ENCODE results near the gene TRPV4. TPM values are rescaled to one million over a fixed set of nuclear protein-coding genes. Genes with fewer than 3 reads are reported as not detected.

TRPV4 gene
- polyA plus RNA-seq, 1 donor from 2014 or later = not detected

DNA sequence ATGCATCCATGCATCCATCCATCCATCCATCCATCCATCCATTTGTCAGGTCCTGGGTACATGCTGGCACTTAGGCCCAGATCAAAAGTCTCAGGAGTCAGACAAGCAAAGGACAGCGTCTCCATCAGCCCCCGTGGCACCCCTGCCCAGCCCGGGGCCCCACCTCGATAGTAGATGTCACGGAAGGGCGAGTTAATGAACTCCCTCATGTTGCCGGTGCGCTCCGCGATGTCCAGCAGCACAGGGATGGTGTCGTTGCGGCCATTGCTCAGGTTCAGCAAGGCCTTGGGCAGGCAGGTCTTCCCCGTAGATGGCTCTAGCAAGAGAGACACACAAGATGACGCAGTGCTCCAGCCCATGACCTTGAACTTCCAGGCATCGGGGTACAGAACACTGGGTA is 30.4 kb downstream of the TRPV4 start:
- no peaks in the 10 kb centered on the region for H3K36me3 ChIP-seq (ENCODE audit: insufficient read depth, low read length)
- H3K79me2 ChIP-seq (replicated peaks; ENCODE audit: insufficient read depth, low read length) = no peaks in the 10 kb centered on the region
- H2AFZ ChIP-seq (ENCODE audit: low read depth, low read length) = no peak overlapping the region
- H3K9me3 ChIP-seq (ENCODE audit: low read length) = no peaks in the 10 kb centered on the region
- H3K27me3 ChIP-seq (ENCODE audit: insufficient read depth, low read depth, low read length) = no peaks in the 10 kb centered on the region
- no peaks in the 10 kb centered on the region for H3F3A ChIP-seq (ENCODE audit: insufficient read depth, low read length, poor library complexity, severe bottlenecking)
- TF ChIP-seq RAD21 (conservative IDR thresholded peaks at IDR 0.05) = no peak
- TF ChIP-seq, protein P1, sequence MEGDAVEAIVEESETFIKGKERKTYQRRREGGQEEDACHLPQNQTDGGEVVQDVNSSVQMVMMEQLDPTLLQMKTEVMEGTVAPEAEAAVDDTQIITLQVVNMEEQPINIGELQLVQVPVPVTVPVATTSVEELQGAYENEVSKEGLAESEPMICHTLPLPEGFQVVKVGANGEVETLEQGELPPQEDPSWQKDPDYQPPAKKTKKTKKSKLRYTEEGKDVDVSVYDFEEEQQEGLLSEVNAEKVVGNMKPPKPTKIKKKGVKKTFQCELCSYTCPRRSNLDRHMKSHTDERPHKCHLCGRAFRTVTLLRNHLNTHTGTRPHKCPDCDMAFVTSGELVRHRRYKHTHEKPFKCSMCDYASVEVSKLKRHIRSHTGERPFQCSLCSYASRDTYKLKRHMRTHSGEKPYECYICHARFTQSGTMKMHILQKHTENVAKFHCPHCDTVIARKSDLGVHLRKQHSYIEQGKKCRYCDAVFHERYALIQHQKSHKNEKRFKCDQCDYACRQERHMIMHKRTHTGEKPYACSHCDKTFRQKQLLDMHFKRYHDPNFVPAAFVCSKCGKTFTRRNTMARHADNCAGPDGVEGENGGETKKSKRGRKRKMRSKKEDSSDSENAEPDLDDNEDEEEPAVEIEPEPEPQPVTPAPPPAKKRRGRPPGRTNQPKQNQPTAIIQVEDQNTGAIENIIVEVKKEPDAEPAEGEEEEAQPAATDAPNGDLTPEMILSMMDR (IDR thresholded peaks at IDR 0.05; ENCODE audit: poor library complexity, severe bottlenecking) = no peak
- TF ChIP-seq MXI1 (conservative IDR thresholded peaks at IDR 0.05; ENCODE audit: poor library complexity, severe bottlenecking) = no peak
- no peak for TF ChIP-seq EZH2 (IDR thresholded peaks at IDR 0.05; ENCODE audit: borderline replicate concordance, insufficient read depth, low read length, poor library complexity, severe bottlenecking)
- no peak for TF ChIP-seq POLR2AphosphoS5 (IDR thresholded peaks at IDR 0.05)
- TF ChIP-seq, protein P2, sequence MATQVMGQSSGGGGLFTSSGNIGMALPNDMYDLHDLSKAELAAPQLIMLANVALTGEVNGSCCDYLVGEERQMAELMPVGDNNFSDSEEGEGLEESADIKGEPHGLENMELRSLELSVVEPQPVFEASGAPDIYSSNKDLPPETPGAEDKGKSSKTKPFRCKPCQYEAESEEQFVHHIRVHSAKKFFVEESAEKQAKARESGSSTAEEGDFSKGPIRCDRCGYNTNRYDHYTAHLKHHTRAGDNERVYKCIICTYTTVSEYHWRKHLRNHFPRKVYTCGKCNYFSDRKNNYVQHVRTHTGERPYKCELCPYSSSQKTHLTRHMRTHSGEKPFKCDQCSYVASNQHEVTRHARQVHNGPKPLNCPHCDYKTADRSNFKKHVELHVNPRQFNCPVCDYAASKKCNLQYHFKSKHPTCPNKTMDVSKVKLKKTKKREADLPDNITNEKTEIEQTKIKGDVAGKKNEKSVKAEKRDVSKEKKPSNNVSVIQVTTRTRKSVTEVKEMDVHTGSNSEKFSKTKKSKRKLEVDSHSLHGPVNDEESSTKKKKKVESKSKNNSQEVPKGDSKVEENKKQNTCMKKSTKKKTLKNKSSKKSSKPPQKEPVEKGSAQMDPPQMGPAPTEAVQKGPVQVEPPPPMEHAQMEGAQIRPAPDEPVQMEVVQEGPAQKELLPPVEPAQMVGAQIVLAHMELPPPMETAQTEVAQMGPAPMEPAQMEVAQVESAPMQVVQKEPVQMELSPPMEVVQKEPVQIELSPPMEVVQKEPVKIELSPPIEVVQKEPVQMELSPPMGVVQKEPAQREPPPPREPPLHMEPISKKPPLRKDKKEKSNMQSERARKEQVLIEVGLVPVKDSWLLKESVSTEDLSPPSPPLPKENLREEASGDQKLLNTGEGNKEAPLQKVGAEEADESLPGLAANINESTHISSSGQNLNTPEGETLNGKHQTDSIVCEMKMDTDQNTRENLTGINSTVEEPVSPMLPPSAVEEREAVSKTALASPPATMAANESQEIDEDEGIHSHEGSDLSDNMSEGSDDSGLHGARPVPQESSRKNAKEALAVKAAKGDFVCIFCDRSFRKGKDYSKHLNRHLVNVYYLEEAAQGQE (IDR thresholded peaks at IDR 0.05; ENCODE audit: borderline replicate concordance) = no peak
- no peak for TF ChIP-seq TAF1 (IDR thresholded peaks at IDR 0.05; ENCODE audit: low read depth)
- no peak for TF ChIP-seq SMC3 (conservative IDR thresholded peaks at IDR 0.05; ENCODE audit: poor library complexity)
- TF ChIP-seq EP300 (conservative IDR thresholded peaks at IDR 0.05; ENCODE audit: poor library complexity, severe bottlenecking) = no peak
- no peak overlapping the region for H3K9ac ChIP-seq (ENCODE audit: low read length)
- H3K4me2 ChIP-seq (ENCODE audit: low read length) = no peak overlapping the region
- no peaks in the 10 kb centered on the region for H3K9me2 ChIP-seq (ENCODE audit: insufficient read depth, low read length)
- no peak overlapping the region for H3K27ac ChIP-seq (ENCODE audit: low read length)
- H4K20me1 ChIP-seq (ENCODE audit: insufficient read depth) = no peaks in the 10 kb centered on the region
- H3K4me3 ChIP-seq (ENCODE audit: low read length) = no peak overlapping the region

- Histone ChIP-seq H3K9me2 (ENCODE audit: insufficient read depth, low read length) (no peaks in the 10 kb centered on the region), H3K27me3 (ENCODE audit: insufficient read depth, low read depth, low read length) (no peaks in the 10 kb centered on the region), H3K9ac (ENCODE audit: low read length) (no peak overlapping the region), H3F3A (ENCODE audit: insufficient read depth, low read length, poor library complexity, severe bottlenecking) (no peaks in the 10 kb centered on the region), H3K36me3 (ENCODE audit: insufficient read depth, low read length) (no peaks in the 10 kb centered on the region), H4K20me1 (ENCODE audit: insufficient read depth) (no peaks in the 10 kb centered on the region), H3K79me2 (replicated peaks; ENCODE audit: insufficient read depth, low read length) (no peaks in the 10 kb centered on the region), H3K4me2 (ENCODE audit: low read length) (no peak overlapping the region), H3K9me3 (ENCODE audit: low read length) (no peaks in the 10 kb centered on the region), H2AFZ (ENCODE audit: low read depth, low read length) (no peak overlapping the region), H3K4me3 (ENCODE audit: low read length) (no peak overlapping the region), H3K27ac (ENCODE audit: low read length) (no peak overlapping the region)
- TF ChIP-seq EP300 (conservative IDR thresholded peaks at IDR 0.05; ENCODE audit: poor library complexity, severe bottlenecking) (no peak), POLR2AphosphoS5 (IDR thresholded peaks at IDR 0.05) (no peak), EZH2 (IDR thresholded peaks at IDR 0.05; ENCODE audit: borderline replicate concordance, insufficient read depth, low read length, poor library complexity, severe bottlenecking) (no peak), SMC3 (conservative IDR thresholded peaks at IDR 0.05; ENCODE audit: poor library complexity) (no peak), RAD21 (conservative IDR thresholded peaks at IDR 0.05) (no peak), TAF1 (IDR thresholded peaks at IDR 0.05; ENCODE audit: low read depth) (no peak), MXI1 (conservative IDR thresholded peaks at IDR 0.05; ENCODE audit: poor library complexity, severe bottlenecking) (no peak)
- TF ChIP-seq, protein P2 (IDR thresholded peaks at IDR 0.05; ENCODE audit: borderline replicate concordance) = no peak
- TF ChIP-seq, protein P1 (IDR thresholded peaks at IDR 0.05; ENCODE audit: poor library complexity, severe bottlenecking) = no peak
Measured at GRCh38 chr12:109800536-109800935, 32.7 kb downstream of the TRPV4 start.
